Activated gamma-delta T cell (primary cell): ENCODE results near the gene SECTM1.

Experiments used
- DNase-seq: peaks from one replicate; lab custom pipeline; 2025; lab: John Stamatoyannopoulos, UW

The SECTM1 gene

DNA sequence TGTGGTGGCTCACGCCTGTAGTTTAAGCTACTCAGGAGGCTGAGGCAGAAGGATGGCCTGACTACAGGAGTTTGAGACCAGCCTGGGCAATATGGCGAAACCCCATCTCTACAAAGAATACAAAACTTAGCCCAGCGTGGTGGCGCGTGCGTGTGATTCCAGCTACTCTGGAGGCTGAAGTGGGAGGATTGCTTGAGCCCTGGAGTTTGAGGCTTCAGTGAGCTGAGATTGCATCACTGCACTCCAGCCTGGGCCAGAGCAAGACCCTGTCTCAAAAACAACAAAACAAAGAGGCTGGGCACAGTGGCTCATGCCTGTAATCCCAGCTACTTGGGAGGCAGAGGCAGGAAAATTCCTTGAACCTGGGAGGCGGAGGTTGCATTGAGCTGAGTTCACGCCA is 53.0 kb downstream of the SECTM1 start:
- DNase-seq = no peak

DNA sequence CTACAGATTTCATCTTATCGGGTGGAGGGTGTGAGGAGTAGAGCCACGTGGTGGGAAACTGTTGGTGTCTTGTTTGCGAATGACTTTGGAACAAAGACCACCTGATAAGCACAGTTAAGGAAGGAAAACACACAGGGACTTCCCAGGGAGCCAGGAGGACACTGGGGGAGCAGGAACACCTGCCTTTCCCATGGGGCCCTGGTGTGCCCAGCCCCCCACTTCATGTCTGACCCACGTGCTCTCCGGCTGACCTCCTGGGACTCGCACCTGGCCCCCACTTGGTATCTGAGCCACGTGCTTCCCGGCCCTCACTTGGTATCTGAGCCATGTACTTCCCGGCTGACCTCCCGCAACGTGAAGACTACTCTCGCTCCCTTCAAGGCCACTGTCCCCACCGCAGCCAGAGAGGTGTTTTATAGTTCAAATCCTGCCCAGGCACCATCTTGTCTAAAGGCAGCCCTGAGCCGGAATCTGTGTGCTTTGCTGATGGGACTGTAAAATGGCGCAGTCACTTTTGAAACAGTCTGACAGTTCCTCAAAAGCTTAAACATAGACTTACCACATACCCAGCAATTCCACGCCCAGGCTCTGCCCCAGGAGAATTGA is 54.7 kb downstream of the SECTM1 start:
- no peak for DNase-seq

DNA sequence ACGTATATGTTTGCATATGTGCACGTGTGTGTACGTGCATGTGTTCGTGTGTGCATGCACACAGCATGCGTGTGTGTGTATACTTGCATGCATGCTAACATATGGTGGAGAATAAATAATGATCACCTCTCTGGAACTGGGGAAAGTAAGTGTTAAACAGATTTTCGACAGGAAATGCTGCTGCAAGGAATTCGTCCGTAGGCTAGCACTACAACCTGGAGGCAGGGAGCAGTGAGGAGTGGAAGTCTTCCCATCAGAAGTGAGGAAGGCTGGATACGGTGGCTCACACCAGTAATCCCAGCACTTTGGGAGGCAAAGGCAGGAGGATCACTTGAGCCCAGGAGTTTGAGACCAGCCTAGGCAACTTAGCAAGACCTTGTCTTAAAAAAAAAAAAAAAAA is 55.3 kb downstream of the SECTM1 start:
- DNase-seq = no peak

DNA sequence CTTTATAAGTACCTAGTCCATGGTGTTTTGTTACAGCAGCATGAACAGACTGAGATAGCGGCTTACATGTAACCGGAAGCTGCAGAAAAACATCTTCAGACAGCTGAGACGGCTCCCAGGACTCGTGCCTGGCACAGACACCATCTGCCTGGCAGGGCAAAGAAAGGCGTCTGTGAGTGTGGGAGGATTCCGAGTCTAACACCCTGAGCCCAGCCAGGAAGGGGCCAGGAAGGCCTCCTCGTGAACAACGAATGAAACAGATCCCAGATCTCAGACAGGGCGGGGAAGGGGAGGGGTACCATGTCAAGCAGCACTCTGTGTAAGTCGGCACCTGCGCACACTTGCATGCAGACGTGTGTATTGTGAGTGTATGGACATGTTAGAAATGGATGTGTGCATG is 55.7 kb downstream of the SECTM1 start:
- DNase-seq = no peak

DNA sequence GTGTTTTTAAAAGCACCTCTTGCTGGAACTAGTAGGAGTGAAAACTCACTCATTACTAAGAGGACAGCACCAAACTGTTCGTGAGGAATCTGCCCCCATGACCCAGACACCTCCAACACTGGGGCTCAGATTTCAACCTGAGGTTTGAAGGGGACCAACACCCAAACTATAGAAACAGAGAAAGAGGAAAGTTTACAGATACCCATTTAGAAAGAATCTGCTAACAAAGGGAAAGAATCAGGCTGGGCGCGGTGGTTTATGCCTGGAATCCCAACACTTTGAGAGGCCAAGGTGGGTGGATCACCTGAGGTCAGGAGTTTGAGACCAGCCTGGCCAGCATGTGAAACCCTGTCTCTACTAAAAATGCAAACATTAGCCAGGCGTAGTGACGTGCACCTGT is 56.6 kb downstream of the SECTM1 start:
- no peak for DNase-seq

DNA sequence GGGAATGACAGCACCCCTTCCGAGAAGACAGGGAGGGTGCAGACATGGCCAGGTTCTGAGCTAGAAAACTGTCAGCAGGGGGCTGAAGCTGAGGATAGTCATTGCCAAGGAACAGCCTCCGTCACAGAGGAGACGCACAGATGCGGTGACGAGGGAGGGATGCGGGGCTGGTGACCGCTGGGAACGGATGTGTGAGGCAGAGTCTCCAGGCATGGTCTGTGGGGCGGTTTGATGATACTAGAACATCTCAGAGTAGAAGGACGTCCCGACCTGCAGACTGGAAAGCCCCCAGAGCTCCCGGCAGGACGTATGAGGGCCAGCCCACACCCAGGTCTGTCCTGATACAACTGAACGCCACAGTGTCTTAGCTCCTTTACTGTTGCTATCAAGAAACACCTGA is 58.2 kb downstream of the SECTM1 start:
- DNase-seq = no peak

DNA sequence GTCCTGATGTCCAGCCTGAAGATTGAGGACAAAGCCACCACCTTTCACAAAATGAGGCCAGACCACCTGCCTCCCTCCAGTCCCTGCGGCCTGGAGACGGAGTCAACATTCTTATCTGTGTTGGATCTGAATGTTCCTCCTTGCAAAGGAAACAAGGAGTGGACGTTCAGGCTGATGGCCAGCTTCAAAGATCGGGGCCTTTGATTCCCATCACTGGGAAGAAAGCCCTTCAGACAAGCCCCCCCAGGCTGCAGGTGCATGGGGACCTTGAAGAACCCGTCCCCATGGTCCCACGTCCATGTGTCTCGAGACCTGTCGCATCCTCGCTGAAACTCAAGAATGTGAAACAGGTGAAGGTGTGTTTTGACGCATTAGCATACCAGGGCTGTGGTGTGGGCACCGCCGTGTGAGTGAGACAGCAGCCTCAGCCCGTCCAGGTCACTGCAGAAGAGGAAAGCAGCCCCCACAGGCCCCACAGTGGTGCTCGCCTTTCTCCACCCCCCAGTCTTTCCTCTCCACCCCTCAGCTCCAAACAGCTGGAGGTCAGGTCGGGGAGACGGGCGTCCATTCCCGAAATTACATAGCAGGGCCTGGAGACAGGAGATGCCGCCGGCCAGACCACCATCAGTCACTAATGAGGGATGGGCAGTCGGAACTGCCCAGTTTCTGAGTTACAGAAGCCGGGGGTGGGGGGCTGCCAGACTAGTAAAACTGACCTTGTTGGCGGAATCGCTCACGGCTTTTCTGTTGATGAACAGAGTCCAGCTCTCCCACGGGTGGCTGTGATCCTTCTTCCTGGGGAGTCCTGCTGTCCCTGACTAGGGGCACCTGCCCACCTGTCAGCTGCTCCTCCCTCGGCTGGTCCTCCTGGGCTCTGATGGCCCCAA is 59.2 kb downstream of the SECTM1 start:
- DNase-seq = no peak

DNA sequence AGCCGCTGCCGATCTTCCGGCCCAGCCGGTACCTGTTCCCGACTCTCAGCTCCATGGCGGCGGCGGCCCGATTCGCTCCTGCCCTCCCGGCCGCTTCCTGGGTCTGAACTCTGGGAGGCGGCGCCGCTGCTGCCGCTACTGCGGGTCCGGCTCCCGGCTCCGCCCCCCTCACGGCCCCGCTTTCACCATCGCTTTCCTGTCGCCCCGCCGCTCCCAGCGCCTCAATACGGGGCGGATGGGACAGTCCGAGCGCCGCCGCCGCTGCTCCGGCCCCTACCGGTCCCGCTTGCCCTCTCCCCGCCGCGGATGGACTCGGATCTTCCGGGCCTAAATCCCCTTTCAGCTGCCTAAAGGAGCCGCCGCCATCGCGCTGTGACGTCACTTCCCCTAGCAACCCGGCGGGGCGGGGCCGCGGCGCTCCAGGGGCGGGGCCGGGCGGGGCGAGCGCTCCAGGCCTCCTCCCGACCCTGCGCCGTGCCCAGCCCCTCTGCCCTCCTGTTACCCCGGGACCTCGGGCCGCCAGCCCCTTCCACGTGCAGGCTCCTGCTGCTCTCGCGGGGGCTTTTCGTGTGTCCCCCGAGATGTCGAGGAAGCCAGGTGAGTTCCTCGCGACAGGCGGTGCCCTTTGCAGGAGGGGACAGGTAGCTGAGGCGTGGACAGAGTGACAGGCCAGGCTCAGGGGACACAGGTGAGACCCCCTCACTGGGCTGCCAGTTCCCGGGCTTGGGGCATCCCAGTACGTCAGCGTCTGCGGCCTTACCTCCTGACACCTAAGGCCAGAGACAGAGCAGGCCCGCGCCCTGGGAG is 60.0 kb downstream of the SECTM1 start, which contains the start of gene CSNK1D:
Gene CSNK1D (minus strand): TSS at position 374 of the 807 bp plus-strand sequence. CDS start 319 bp downstream, at position 55.
- DNase-seq = peak; percentile 85

DNA sequence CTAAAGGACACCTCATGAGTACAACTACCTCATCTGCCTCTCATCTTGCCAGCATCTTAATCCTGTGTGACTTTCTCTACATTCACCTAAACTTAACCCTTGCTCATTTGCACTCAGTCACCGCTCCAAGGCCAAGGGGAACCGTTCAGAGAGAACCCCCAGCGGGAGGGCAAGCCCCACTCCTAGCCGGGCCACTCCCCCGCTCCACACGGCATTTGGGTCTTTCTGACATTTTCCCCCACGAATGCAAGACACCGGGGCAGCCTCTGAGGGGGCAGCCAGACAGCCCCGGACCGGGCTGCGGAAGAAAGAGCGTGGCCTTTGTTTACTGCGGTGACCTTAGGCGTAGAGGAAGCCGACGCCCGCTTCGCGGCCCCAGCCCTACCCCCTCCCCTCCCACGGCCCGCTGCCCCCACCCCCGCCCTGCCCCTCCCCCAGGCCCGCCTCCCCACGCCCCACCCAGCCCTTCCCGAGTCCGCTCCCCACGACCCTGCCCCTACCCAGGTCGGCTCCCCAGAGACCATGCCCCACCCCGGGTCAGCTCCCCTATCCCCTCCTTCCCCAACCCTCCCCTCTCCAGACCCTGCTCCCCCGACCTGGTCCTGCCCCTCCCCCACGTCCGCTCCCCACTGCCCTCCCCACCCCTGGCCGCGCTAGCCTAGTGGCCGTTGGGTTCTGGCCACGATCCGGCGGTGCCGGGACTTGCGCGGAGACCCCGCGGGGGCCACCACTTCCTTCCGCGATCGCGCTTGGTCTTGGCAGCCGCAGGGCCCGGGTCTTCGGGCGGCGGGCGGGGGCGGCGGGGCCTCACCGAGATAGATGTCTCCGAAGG is 60.9 kb downstream of the SECTM1 start:
- DNase-seq = no peak

DNA sequence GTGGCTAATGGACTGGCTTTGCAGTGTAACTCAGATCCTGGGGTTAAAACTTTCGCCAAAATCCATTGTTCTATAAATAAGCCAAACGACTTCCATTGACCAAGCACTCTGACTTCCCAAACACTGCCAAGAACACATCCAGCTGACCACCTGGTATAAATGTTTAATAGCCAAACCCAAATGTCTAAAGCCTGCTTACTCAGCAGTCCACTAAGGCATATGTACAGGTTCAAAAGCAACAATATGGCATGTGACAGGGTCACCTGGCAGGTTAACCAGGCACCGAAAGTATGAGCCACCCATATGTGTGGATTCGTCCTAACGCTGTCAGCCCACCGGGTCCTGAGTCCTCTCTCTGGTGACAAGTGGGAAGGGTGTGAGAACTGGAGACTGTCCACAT is 62.2 kb downstream of the SECTM1 start:
- DNase-seq = no peak
